NCI-H524 (cell line): ENCODE results near the gene ASIC4.

ENCODE experiments used
- DNase-seq, 2 experiments: peaks; one replicate each; lab custom pipeline; 2025; lab: John Stamatoyannopoulos, UW

Gene ASIC4

GRCh38 chr2:219536967-219537366, 22.7 kb downstream of the ASIC4 start:
- DNase-seq, result peak in 1 of 2 experiments; percentile 23

- DNase-seq, result no peak
Measured at GRCh38 chr2:219537657-219538488, 23.6 kb downstream of the ASIC4 start.

- no peak for DNase-seq
Measured at GRCh38 chr2:219538504-219538951, 24.2 kb downstream of the ASIC4 start.

- no peak for DNase-seq
Measured at GRCh38 chr2:219538956-219539788, 24.9 kb downstream of the ASIC4 start.

DNA sequence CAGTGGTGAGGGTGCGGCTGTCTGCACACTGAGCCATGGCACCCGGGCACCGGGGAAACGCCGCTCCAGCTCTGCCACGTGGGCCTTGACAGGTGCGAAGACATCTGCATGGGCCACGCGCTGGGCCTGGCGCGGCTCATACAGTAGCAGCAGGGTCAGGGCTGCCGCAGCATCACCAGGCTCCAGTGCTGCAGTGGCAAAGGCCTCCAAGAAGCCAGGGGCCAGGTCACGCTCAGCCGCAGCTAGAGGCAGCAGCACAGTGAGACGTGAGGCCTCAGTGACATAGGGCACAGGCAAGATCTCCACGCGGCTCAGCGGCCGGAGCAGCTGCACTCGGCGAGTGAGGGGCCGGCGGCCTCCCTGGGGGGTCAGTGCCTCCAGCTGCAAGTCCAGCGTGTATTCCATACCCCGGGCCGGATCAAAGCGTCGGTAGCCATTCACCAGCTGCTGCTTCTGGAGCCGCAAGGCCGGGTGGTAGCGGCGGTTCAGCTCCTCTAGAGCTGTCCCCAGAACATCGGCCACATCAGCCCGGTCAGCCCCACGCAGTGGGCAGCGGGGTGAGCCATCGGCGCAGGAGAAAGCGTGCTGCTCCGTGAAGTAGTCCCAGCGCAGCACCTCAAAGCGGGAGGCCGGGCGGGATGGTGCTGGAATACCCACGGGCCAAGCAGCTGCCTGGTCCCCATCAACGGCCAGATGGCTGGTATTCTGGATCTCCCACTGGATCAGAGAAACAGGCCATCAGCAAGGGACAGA, 25.8 kb downstream of the ASIC4 start:
- no peak for DNase-seq

DNA sequence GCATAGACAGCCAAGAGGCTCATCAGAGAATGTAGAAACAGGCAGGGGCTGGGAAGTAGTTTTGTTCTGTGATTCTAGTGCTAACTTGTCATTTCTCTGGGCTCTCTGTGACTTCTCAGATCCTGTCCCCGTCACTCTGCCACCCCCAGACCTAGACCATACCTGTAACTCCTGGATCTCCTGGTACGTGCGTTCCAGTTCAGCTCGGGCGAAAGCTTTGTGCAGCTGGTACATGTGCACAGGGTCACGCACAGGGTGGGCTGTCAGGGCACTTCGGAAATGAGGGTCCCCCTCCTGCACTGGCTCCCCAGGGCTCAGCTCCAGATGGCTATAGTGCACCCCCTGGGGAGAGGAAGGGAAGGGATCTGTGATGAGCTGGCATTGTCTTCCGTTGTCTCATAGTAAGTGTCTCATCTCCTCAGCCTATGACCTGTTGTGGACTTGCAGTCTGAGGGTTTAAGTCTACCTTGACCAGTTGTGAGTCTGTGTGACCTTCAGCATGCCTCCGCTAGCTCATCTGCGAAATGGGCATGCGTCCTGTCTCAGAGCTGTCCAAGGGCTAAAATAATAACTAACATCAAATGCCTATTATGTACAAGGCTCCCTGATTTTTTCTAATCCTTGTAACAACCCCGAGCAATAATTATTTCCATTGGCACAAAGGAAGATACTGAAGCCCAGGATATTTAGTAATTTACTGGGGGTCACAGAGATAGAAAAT, 26.7 kb downstream of the ASIC4 start:
- DNase-seq, result no peak

DNA sequence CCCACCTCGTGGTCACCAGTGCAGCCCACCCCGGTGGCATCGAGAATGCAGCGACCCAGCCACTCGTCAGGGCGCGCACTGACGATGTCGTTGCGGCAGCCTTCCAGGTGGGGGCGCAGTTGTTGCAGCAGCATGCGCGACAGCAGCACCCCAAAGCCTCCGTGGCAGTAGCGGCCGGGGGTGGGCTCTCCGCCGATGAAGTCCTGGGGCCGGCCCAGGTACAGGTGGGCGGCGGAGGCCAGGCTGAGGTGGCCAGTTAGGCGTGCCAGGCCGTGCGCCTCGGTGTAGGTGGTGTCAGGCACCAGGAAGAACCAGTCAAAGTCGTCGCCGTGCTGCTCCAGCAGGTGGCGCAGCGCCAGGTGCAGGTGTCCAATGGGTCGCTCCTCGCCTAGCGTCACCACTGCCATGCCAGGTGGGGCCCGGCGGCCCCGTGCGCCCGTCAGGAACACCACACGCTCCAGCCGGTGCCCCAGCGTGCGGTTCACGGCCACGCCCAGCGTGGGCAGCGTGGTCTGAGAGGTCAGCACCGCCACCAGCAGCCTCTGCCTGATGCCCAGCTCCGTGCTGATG, 27.4 kb downstream of the ASIC4 start:
- DNase-seq, result peak; percentile 56 to 77

DNA sequence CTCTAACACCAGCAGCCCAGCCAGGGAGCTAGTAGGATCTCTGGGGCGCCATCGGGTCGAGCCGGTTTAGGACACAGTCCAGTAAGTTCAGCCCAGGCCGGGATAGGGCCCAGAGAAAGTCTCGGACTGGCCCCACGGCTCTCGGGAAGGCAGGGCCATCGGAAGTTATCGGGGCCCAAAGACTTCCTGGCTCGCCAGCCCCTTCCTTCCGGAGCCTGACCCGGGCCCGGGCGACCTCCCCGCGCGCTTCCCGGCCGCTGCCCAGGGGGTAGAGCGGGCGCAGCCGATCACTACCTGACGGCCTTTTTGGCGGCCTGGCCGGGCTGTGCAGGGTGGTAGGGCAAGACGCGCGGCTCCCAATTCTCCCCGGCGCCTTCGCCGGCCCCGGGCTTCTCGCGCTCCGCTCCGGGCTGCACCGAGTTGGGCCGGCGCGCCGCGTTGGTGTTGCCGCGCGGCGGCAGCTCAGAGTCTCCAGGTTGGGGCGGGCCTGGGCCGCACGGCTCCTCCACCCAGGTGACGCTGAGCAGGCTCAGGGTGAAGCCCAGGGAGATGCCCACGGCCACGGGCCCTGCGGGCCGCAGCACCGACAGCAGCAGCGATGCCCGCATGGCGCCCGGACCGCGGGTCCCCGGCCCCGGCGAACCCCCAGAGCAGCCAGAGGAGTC, 28.8 kb downstream of the ASIC4 start:
- DNase-seq, result peak in 1 of 2 experiments; percentile 20

- peak; percentile 96 to 98 for DNase-seq
Measured at GRCh38 chr2:219543596-219544358, 29.5 kb downstream of the ASIC4 start, which contains the start of the genes CHPF and TMEM198. Gene CHPF, minus strand, starts transcription at chr2:219543809. Its CDS starts 271 bp downstream, at chr2:219543538. Gene TMEM198, plus strand, starts transcription at chr2:219544028. Its CDS starts 700 bp downstream, at chr2:219544728.

- DNase-seq, result no peak
Measured at GRCh38 chr2:219544567-219544966, 30.3 kb downstream of the ASIC4 start.

DNA sequence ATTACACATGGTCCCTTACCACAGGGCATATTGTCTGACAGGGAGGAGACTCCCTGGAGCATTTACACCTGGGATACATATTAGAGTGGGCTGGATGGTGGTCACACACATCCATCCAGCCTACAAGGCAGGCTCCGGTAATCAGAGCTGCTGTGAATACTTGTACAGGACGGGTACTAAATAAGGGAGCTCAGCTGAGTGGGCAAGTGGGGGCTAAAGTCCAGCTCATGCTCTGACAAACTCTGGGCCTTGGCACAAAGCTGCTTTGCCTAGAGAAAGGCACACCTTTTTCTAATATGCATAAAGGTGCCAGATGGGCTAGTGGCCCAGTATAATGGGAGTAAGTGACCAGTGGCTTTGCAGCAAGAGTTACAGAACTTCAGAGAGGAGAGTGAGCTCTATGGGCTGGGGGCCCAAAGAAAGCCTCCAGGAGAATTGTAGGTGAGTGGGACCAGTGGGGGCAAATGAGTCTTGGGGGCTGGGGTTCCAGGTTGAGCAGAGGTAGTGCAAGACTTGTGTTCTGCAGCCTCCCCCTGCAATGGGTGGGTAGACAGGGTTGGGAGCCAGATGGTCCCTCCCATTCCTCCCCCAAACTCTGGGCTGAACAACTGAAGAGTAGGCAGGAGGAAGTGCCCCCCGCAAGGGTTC, 31.1 kb downstream of the ASIC4 start:
- no peak for DNase-seq

- DNase-seq, result no peak
Measured at GRCh38 chr2:219545943-219546352, 31.7 kb downstream of the ASIC4 start.

DNA sequence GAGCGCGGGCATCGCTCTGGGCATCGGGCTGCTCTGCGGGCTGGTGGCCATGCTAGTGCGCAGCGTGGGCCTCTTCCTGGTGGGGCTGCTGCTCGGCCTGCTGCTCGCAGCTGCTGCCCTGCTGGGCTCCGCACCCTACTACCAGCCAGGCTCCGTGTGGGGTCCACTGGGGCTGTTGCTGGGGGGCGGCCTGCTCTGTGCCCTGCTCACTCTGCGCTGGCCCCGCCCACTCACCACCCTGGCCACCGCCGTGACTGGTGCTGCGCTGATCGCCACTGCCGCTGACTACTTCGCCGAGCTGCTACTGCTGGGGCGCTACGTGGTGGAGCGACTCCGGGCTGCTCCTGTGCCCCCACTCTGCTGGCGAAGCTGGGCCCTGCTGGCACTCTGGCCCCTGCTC, 33.3 kb downstream of the ASIC4 start:
- DNase-seq, result no peak

DNA sequence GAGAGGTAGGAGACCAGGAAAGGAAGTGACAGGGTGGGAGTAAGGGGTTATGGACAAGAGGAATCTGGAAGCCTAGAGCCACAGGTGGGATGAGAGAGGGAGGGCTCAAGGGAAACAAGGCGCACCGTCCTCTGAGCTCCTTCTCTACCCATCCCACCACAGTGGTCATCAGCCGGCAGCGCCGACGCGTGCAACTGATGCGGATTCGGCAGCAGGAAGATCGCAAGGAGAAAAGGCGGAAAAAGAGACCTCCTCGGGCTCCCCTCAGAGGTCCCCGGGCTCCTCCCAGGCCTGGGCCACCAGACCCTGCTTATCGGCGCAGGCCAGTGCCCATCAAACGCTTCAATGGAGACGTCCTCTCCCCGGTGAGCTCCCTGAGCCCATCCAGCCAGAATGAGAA, 34.7 kb downstream of the ASIC4 start:
- no peak for DNase-seq

DNA sequence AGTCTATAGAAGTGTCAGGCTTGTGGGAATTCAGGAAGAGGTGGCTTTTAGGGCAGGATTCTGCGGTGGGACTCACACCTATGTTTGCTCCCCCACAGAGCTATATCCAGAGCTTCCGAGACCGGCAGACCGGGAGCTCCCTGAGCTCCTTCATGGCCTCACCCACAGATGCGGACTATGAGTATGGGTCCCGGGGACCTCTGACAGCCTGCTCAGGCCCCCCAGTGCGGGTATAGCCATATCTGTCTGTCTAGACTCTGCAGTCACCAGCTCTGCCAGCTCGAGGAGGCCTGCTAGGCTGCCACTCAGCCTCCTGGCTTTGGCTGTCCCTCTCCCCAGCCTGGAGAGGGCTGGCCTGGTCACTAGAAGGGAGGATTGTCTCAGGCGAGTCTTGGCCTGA, 35.3 kb downstream of the ASIC4 start:
- DNase-seq, result no peak

GRCh38 chr2:219551441-219552381, 37.4 kb downstream of the ASIC4 start:
- no peak for DNase-seq

- DNase-seq, result peak; percentile 52 to 68
Measured at GRCh38 chr2:219552382-219553167, 38.3 kb downstream of the ASIC4 start.

- no peak for DNase-seq
Measured at GRCh38 chr2:219553168-219553417, 38.8 kb downstream of the ASIC4 start.
